NCI-H1436 (cell line): ENCODE measurements around the gene CHD5.

Source experiments
- DNase-seq: peaks from one replicate; lab custom pipeline; 2025; lab: John Stamatoyannopoulos, UW

CHD5 gene

GRCh38 chr1:6062670-6063069 is 117.5 kb downstream of the CHD5 start:
- DNase-seq = no peak

GRCh38 chr1:6059866-6060265 is 120.3 kb downstream of the CHD5 start:
- DNase-seq = no peak

GRCh38 chr1:6057170-6057845 is 122.8 kb downstream of the CHD5 start:
- DNase-seq = no peak

GRCh38 chr1:6056572-6056948 is 123.6 kb downstream of the CHD5 start:
- DNase-seq = no peak

GRCh38 chr1:6054596-6054995 is 125.5 kb downstream of the CHD5 start:
- DNase-seq = no peak

GRCh38 chr1:6053206-6053546 is 126.9 kb downstream of the CHD5 start:
- DNase-seq = no peak

- peak; percentile 35 for DNase-seq
Measured at GRCh38 chr1:6052543-6053205, 127.4 kb downstream of the CHD5 start.
